Measurements from ENCODE around the gene CREG1.

Gene CREG1

DNA sequence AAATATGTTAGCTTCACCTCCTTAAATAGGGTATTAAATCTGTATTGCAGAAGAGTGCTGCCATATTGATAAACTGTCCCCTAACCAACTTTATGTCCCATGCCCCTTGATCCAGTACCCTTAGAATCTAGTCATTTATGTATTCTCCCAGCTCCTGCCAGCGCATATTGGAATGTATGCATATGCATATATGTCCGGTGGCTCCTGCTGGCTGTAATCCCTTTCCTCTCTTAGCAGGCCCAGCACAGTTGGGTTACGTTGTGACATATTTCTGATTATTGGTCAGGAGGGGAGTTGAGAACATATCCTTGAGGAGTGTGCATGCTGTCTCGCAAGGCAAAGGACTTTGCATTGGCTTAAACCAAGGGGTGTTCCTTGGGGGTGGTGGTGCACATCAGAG, 29.2 kb upstream of the CREG1 start:
- Histone ChIP-seq H3K4me3 (replicated peaks; ENCODE audit: insufficient read depth, low read length) (no peak overlapping the region), H3K27ac (replicated peaks) (no peak overlapping the region), H3K27me3 (ENCODE audit: insufficient read depth, poor library complexity, severe bottlenecking) (no peaks in the 10 kb centered on the region)
- TF ChIP-seq GABPA (IDR thresholded peaks at IDR 0.05; ENCODE audit: low read depth): no peak
- no peak for TF ChIP-seq SPI1 (IDR thresholded peaks at IDR 0.05; ENCODE audit: borderline replicate concordance, low read depth)
- TF ChIP-seq, protein P1, sequence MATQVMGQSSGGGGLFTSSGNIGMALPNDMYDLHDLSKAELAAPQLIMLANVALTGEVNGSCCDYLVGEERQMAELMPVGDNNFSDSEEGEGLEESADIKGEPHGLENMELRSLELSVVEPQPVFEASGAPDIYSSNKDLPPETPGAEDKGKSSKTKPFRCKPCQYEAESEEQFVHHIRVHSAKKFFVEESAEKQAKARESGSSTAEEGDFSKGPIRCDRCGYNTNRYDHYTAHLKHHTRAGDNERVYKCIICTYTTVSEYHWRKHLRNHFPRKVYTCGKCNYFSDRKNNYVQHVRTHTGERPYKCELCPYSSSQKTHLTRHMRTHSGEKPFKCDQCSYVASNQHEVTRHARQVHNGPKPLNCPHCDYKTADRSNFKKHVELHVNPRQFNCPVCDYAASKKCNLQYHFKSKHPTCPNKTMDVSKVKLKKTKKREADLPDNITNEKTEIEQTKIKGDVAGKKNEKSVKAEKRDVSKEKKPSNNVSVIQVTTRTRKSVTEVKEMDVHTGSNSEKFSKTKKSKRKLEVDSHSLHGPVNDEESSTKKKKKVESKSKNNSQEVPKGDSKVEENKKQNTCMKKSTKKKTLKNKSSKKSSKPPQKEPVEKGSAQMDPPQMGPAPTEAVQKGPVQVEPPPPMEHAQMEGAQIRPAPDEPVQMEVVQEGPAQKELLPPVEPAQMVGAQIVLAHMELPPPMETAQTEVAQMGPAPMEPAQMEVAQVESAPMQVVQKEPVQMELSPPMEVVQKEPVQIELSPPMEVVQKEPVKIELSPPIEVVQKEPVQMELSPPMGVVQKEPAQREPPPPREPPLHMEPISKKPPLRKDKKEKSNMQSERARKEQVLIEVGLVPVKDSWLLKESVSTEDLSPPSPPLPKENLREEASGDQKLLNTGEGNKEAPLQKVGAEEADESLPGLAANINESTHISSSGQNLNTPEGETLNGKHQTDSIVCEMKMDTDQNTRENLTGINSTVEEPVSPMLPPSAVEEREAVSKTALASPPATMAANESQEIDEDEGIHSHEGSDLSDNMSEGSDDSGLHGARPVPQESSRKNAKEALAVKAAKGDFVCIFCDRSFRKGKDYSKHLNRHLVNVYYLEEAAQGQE (IDR thresholded peaks at IDR 0.05; ENCODE audit: insufficient replicate concordance, low read depth): no peak
- TF ChIP-seq, protein P2, sequence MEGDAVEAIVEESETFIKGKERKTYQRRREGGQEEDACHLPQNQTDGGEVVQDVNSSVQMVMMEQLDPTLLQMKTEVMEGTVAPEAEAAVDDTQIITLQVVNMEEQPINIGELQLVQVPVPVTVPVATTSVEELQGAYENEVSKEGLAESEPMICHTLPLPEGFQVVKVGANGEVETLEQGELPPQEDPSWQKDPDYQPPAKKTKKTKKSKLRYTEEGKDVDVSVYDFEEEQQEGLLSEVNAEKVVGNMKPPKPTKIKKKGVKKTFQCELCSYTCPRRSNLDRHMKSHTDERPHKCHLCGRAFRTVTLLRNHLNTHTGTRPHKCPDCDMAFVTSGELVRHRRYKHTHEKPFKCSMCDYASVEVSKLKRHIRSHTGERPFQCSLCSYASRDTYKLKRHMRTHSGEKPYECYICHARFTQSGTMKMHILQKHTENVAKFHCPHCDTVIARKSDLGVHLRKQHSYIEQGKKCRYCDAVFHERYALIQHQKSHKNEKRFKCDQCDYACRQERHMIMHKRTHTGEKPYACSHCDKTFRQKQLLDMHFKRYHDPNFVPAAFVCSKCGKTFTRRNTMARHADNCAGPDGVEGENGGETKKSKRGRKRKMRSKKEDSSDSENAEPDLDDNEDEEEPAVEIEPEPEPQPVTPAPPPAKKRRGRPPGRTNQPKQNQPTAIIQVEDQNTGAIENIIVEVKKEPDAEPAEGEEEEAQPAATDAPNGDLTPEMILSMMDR (IDR thresholded peaks at IDR 0.05; ENCODE audit: insufficient read depth, low read length): no peak
- no peak for TF ChIP-seq POLR2AphosphoS5 (IDR thresholded peaks at IDR 0.05; ENCODE audit: low read depth)
- DNase-seq (ENCODE audit: low read depth in 1 of 2, low spot score in 1 of 2): no peak

DNA sequence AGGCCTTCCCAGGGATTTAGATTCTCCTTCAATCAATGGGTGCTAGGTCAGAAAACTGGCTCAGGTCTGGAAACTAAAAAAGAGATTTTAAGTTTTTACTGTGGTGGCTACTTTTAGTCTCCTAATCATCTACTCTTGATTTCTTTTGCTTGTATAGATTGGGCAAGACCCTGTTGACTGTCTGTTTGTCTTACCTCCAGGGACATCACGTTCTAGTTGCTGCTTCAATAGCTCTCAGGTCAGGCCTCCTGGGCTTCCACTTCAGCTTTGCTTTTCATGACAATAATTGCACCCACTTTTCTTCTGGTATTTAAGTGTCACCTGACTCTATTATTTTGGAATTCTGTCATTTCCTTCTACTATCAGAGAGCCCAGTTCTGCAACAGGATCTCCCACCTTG, 28.5 kb upstream of the CREG1 start:
- Histone ChIP-seq H3K27me3 (ENCODE audit: insufficient read depth, poor library complexity, severe bottlenecking) (no peaks in the 10 kb centered on the region), H3K4me3 (replicated peaks; ENCODE audit: insufficient read depth, low read length) (no peak overlapping the region), H3K27ac (replicated peaks) (no peak overlapping the region)
- TF ChIP-seq GABPA (IDR thresholded peaks at IDR 0.05; ENCODE audit: low read depth): no peak
- TF ChIP-seq, protein P1 (IDR thresholded peaks at IDR 0.05; ENCODE audit: insufficient replicate concordance, low read depth): no peak
- TF ChIP-seq, protein P2 (IDR thresholded peaks at IDR 0.05; ENCODE audit: insufficient read depth, low read length): no peak
- TF ChIP-seq SPI1 (IDR thresholded peaks at IDR 0.05; ENCODE audit: borderline replicate concordance, low read depth): no peak
- no peak for TF ChIP-seq POLR2AphosphoS5 (IDR thresholded peaks at IDR 0.05; ENCODE audit: low read depth)
- DNase-seq (ENCODE audit: low read depth in 1 of 2, low spot score in 1 of 2): no peak

DNA sequence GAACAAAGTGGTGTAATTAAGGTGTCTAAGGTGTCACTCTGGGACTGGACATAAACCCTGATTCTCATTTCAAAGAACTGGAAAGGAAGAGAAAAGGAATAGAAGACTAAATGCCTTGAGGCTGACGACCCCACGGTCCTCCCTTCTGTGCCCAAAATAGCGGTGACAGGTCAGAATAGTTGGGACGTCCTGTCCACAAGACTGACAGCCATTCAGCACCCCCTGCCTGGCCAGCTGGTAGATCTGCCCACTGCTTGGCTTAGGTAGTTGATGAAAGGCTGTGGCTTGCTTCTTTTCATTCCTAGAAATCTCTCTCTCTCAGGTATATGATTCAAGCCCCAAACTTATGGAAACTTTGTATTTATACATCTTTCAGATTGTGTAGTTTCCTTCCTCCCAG, 26.4 kb upstream of the CREG1 start:
- DNase-seq (ENCODE audit: low read depth in 1 of 2, low spot score in 1 of 2): no peak
- no peaks in the 10 kb centered on the region for H3K27me3 ChIP-seq (ENCODE audit: insufficient read depth, poor library complexity, severe bottlenecking)
- no peak overlapping the region for H3K27ac ChIP-seq (replicated peaks)
- no peak overlapping the region for H3K4me3 ChIP-seq (replicated peaks; ENCODE audit: insufficient read depth, low read length)
- no peak for TF ChIP-seq SPI1 (IDR thresholded peaks at IDR 0.05; ENCODE audit: borderline replicate concordance, low read depth)
- TF ChIP-seq, protein P1 (IDR thresholded peaks at IDR 0.05; ENCODE audit: insufficient replicate concordance, low read depth): no peak
- TF ChIP-seq GABPA (IDR thresholded peaks at IDR 0.05; ENCODE audit: low read depth): no peak
- TF ChIP-seq, protein P2 (IDR thresholded peaks at IDR 0.05; ENCODE audit: insufficient read depth, low read length): no peak
- no peak for TF ChIP-seq POLR2AphosphoS5 (IDR thresholded peaks at IDR 0.05; ENCODE audit: low read depth)
